VCaP (cell line): ENCODE data around the gene CYP1B1.

Source experiments
- H3K27ac ChIP-seq: fragments of 450-650 bp; 2 replicates; pipeline ENCODE4 v1.5.1; 2017
- CTCF ChIP-seq: fragments of 450-650 bp; conservative IDR thresholded peaks from 2 replicates; pipeline ENCODE4 v1.5.1; 2017; ENCODE audit warnings: mild to moderate bottlenecking, moderate library complexity

Gene CYP1B1

GRCh38 chr2:38035968-38036367 lies 40.0 kb downstream of the CYP1B1 start:
- H3K27ac ChIP-seq: no peak overlapping the region
- TF ChIP-seq CTCF: no peak

- H3K27ac ChIP-seq: no peak overlapping the region
- no peak for TF ChIP-seq CTCF
These were observed 42.3 kb downstream of the CYP1B1 start for GRCh38 chr2:38033646-38034045.

GRCh38 chr2:38032946-38033345 lies 43.0 kb downstream of the CYP1B1 start:
- no peak for TF ChIP-seq CTCF

GRCh38 chr2:38030635-38031355 lies 45.2 kb downstream of the CYP1B1 start:
- H3K27ac ChIP-seq: no peak overlapping the region
- TF ChIP-seq CTCF: no peak

More at GRCh38 chr2:38032946-38033345, 43.0 kb downstream of the CYP1B1 start:
- H3K27ac ChIP-seq: no peak overlapping the region

GRCh38 chr2:38029512-38029911 lies 46.4 kb downstream of the CYP1B1 start:
- H3K27ac ChIP-seq: no peak overlapping the region
- no peak for TF ChIP-seq CTCF

- TF ChIP-seq CTCF: no peak
These were observed 47.1 kb downstream of the CYP1B1 start for GRCh38 chr2:38028829-38029228.

GRCh38 chr2:38026846-38027245 lies 49.1 kb downstream of the CYP1B1 start:
- no peak overlapping the region for H3K27ac ChIP-seq
- no peak for TF ChIP-seq CTCF

More at GRCh38 chr2:38028829-38029228, 47.1 kb downstream of the CYP1B1 start:
- H3K27ac ChIP-seq: no peak overlapping the region
